Middle frontal gyrus (tissue), 1 donor: ENCODE data around the gene FCER2.
"Not testable (repeated sequence)": the region's sequence is repeated elsewhere in the genome, so short reads cannot be mapped to it uniquely, and the experiment has no call there.

ENCODE experiments used
- DNase-seq: peaks from one replicate; pipeline ENCODE4 v3.0.0-alpha.2; 2015; ENCODE audit warnings: low spot score; ENCODE audit errors: extremely low spot score

The FCER2 gene

DNA sequence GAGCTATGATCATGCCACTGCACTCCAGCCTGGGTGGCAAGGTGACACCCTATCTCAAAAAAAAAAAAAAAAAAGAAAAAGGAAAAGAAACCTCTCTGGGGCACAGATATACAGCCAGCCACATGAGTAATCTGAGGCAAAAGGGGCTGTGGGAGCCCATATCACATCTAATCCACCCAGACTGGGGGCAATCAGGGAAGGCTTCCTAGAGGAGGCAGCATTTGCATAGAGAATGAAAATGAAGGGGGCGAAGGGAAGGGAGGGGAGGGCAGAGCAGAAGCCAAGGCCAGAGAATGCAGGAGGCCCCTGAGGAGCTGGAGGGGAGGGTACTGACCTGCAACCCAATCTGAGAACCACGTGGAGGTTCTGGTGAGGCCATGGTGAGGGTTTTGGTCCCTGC, 51.8 kb downstream of the FCER2 start:
- DNase-seq = no peak

DNA sequence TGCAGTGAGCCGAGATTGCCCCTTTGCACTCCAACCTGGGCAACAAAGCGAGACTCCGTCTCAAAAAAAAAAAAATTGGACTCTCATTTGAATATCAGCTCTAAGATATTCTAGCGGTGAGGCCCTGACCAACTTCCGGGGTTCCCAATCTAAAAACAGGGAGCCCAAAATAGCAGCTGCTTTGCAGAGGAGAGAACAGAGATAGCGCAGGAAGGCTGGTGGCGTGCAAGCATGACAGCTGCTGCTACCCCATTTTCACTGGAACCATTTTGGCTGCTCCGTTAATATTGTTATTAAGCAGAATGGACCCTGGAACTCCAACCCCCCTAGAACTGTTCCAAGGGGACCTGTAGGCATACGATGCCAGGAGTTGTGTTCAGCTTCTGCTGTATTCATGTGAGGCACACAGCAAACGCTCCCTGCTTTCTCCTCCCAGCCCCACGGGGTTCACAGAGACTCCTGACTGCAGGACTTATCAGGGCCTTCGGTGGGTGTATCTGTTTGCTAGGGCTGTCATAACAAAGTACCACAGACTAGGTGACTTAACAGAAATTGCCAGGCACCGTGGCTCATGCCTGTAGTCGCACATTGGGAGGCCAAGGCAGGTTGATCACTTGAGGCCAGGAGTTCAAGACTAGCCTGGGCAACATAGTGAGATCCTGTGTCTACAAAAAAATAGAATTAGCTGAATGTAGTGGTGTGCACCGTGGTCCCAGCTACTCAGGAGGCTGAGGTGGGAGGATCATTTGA, 53.5 kb downstream of the FCER2 start:
- no peak for DNase-seq

DNA sequence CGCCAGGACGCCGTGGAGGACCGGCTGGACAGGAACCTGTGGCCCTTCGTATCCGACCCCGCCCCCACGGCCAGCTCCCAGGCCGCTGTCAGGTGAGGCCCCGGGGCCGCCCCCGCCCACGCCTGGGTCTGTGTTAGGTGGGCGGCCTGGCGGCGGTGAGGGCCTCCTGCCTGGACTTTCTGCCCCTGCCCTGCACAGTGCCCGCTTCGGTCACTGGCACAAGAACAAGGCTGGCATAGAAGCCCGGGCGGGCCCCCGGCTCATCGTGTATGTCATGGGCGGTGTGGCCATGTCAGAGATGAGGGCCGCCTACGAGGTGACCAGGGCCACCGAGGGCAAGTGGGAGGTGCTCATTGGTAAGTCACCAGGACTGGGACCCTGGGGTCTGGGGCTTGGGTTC, 54.8 kb downstream of the FCER2 start:
- DNase-seq = no peak

DNA sequence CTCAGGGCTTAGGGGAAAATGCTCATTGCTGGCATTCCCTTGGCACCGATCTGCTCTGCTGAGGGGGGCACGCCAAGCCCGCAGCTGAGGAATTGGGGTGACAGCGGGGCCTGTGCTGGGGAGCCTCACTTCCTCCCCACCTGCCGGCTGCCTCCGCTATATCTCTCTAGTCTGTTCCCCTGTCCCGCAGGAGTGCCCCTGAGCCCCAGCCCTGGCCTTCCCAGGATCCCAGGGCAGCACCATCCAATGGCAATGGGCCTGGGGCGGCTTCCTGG, 55.6 kb downstream of the FCER2 start:
- no peak for DNase-seq

DNA sequence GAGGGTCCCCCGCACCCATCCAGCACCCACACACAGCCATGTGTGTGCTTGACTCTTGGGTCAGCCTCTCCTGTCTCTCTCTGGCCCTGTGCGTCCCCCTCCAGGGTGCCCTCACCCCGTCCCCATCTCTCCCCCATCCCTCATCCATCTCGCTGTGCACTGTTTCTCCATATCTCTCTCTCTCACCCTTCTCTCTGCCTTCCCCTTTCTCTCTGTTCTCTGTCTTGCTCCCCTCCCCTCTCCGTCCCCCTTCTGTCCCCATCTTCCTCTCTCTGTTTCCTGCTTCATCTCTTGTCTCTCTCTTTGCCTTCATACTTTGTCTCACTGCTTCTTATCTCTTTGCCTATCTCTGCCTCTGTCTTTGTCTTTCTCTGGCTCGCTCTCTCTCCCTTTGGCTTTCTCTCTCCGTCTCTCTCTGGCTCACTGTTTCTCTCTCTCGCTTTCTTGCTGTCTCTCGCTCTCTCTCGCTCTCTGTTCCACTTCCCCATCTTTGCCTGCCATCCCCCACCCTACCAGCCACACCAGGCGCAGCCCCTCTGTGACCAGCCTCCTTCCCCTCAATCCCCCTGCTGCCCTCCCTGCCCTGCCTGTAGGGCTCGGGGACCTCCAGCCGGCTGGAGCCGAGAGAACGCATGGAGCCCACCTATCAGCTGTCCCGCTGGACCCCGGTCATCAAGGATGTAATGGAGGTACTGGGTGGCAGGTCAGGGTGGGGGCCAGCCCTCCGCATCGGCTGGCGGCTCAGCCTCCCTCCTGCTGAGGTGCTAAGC, 56.1 kb downstream of the FCER2 start:
- no peak for DNase-seq

DNA sequence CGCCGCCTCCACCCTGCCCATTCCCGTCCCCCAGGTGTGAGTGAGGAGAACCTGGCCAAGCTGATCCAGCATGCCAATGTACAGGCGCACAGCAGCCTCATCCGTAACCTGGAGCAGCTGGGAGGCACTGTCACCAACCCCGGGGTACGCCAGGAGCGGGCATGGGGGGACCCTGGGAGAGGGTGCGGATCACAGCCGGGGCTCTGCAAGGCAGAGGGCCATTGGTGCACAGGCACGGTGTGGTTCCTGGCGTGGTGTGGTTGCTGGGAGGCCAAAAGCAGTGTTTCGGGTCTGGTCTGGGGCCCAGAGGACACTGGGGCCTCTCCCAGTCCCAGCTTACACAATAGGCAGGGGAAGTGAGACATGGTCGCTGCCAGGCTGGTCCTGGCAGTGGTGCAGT, 56.8 kb downstream of the FCER2 start:
- no peak for DNase-seq

DNA sequence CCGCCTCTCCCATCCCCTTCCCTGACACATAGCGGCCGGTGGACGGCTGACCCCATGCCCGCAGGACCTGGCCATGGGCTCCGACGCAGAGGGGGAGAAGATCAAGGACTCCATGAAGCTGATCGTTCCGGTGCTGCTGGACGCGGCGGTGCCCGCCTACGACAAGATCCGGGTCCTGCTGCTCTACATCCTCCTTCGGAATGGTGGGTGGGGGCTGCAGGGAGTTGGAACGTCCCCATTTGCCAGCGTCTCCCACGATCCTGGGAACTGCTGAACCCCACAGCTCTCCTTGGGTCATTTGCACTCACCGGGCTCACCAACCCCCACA, 57.4 kb downstream of the FCER2 start:
- no peak for DNase-seq

DNA sequence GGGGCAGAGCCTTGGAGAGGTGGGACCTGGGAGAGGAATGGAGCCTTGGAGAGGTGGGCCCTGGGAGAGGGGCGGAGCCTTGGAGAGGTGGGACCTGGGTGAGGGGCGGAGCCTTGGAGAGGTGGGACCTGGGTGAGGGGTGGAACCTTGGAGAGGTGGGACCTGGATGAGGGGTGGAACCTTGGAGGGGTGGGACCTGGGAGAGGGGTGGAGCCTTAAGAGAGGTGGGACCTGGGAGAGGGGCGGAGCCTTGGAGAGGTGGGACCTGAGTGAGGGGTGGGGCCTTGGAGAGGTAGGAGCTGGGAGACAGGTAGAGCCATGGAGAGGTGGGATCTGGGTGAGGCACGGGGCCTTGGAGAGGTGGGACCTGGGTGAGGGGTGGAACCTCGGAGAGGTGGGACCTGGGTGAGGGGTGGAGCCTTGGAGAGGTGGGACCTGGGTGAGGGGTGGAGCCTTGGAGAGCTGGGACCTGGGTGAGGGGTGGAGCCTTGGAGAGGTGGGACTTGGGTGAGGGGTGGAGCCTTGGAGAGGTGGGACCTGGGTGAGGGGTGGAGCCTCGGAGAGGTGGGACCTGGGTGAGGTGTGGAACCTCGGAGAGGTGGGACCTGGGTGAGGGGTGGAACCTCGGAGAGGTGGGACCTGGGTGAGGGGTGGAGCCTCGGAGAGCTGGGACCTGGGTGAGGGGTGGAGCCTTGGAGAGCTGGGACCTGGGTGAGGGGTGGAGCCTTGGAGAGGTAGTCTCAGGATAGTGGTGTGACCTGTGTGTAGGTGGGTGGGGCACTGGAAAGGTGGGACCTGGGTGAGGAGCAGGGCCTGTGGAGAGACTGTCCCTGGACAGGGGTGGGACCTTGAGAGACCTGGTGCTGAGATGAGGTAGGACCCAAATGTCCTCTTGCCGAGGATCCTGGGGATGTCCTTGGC, 58.0 kb downstream of the FCER2 start:
- not testable (repeated sequence) for DNase-seq

DNA sequence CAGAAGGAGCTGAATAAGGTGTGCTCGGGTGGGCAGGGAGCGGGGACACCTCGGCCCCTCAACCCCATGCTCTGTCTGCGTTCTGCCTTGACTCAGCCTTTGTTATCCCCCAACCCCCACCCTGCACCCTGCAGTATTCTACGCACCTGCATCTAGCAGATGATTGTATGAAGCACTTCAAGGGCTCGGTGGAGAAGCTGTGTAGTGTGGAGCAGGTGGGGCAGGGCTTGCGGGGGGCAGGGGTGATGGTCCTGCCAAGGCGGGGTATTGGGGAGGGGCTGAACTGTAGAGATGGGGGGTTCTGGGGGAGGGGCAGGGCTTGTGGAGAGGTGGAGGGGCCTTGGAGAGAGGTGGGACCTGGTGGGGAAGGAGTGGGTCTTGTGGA, 58.9 kb downstream of the FCER2 start:
- DNase-seq = no peak

DNA sequence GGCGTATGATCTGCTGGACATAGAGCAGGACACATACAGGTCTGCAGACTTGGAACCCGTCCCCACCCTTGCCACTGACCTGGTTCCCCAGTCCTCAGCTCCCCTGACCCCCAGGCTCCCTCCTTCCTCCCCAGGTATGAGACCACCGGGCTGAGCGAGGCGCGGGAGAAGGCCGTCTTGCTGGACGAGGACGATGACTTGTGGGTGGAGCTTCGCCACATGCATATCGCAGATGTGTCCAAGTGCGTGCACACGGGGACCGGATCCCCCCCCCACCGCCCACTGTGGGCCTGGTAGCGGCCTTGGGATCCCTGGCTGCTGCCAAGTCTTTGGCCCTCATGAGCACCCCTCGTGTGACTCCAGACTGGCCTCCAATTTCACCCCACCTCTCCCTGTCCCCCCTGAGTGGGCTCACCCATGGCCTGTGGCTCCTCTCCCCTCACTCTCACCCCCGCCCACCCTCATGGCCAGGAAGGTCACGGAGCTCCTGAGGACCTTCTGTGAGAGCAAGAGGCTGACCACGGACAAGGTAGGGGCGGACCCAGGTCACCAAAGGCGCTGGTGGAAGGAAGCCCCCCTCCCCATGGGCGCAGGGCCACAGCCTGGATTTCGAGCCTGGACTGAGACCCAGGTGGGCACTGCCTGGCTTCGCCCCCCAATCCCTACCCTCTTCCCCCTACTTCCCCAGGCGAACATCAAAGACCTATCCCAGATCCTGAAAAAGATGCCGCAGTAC, 59.5 kb downstream of the FCER2 start:
- no peak for DNase-seq

DNA sequence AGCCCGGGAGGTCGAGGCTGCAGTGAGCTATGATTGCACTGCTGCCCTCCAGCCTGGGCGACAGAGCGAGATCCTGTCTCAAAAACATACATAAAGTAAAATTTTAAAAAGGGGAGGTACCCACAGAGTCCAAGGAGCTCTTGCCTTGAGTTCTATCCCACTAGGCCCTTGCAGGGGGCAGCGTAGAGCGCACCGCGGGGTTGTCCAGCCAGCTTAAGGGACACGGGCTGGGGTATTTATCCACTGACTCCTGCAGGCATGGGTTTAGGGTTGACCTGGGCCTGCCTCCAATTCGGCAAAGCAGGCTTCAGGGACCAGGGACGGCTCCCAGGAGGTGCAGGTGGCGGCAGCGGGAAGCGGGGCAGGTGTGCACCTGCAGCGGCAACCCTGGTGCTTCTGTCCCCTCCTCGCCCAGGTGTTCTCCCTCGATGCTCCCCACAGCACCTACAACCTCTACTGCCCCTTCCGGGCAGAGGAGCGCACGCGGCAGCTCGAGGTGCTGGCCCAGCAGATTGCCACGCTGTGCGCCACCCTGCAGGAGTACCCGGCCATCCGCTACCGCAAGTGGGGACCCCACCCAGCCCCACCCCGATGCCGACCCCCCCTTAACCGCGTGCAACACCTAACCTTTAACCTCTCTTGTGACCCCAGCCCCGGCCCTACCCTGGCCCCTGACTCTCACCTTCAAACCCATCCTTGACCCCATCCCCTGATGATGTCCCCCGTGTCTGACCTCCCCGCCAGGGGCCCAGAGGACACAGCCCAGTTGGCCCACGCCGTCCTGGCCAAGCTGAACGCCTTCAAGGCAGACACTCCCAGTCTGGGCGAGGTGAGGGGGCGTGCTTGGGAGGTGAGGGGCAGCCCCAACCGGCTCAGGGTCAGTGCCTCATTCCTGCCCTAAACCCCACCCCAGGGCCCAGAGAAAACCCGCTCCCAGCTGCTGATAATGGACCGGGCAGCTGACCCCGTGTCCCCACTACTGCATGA, 60.3 kb downstream of the FCER2 start:
- no peak for DNase-seq

DNA sequence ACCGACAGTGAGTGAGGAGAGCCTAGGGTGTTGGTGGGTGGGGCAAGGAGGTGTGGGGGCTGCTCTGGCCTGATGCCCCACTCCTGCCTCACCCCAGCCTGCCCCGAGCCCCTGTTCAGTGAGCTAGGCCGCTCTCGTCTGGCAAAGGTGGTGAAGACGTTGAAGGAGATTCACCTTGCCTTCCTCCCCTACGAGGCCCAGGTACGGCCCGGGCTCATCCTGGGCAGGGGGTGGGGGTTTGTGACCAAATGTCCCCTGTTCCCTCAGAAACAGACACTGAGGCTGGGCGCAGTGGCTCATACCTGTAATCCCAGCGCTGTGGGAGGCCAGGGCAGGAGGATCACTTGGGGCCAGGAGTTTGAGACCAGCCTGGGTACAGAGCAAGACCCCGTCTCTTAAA, 61.1 kb downstream of the FCER2 start:
- no peak for DNase-seq

DNA sequence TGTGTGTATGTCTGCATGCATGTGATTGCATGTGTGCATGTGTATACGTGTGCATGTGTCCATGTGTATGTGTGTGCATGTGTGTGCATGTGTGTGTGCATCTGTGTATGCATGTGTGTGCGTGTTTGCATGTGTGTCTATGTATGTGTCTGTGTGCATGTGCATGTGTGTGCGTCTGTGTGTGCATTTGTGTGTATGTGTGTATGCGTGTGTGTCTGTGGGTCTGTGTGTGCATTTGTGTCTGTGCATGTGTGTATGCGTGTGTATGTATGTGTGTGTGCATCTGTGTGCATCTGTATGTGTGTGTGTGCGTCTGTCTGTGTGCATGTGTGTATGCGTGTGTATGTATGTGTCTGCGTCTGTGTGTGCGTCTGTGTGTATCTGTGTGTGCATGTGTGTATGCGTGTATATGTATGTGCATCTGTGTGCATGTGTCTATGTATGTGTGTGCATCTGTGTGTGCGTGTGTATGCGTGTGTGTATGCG, 62.0 kb downstream of the FCER2 start:
- DNase-seq = no peak

DNA sequence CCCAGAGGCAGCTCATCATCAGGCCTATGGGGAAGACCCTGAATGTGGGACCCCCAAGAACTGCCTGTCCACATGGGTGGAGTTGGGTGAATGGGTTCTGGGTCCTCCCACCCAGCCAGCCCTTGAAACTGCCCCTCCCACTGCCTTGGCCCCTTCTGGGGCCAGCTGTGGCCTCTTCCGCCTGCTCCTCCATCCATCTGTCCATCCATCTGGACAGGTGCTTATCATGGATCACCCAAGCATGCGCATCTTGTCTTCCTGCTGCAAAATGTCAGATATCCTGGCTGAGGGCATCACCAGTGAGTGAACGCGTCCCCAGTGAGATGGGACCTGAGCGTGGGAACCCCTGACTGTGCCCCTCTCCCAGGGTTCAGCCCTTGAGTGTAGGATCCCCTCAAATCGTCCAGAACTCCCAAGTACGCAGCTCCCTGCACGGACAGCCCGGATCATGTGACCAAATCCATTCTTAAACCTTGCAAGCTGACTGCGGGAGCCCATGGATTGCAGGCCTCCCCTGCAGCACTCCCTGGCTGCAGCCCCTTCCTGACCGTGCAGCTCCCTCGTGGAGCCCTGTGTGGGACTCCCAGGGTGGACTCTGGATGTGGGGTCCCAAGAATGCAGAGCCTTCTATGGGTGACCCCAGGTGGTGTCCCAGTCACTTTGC, 63.0 kb downstream of the FCER2 start:
- DNase-seq = no peak
